ENCODE measurements around the gene OLA1. TPM values are rescaled to one million over a fixed set of nuclear protein-coding genes. Genes with fewer than 3 reads are reported as not detected.
"Not testable (repeated sequence)": the region's sequence is repeated elsewhere in the genome, so short reads cannot be mapped to it uniquely, and the experiment has no call there.

OLA1 gene
- total RNA-seq, 3 donors from 2014 or later = 56.0 to 73.7 (median 69.1) TPM

DNA sequence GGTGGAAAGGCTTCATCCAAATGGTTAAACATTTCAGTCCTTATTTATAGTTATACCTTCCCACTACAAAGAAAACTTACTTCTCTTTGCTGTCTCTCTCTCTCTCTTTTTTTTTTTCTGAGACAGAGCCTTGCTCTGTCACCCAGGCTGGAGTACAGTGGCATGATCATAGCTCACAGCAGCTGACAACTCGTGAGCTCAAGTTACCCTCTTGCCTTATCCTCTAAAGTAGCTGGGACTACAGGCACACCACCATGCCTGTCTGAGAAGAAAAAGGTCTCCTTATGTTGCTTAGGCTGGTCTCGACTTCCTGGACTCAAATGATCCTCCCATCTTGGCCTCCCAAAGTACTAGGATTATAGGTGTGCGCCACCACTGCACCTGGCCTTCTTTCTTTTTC lies 32.3 kb upstream of the OLA1 start:
- H3K4me1 ChIP-seq = no peaks in the 10 kb centered on the region
- intact Hi-C loops (cut with DNase I; ENCODE audit: low total_unique reads) = no loop called here
- H3K36me3 ChIP-seq = no peaks in the 10 kb centered on the region
- H3K27me3 ChIP-seq = no peaks in the 10 kb centered on the region
- H3K4me3 ChIP-seq = no peak overlapping the region
- no peaks in the 10 kb centered on the region for H3K9me3 ChIP-seq
- no peak overlapping the region for H3K27ac ChIP-seq
- no peak for DNase-seq (ENCODE audit: low spot score in 2 of 2)
- TF ChIP-seq POLR2AphosphoS5 (IDR thresholded peaks at IDR 0.05) (no peak), POLR2A (IDR thresholded peaks at IDR 0.05) (no peak)
- TF ChIP-seq, protein P1, sequence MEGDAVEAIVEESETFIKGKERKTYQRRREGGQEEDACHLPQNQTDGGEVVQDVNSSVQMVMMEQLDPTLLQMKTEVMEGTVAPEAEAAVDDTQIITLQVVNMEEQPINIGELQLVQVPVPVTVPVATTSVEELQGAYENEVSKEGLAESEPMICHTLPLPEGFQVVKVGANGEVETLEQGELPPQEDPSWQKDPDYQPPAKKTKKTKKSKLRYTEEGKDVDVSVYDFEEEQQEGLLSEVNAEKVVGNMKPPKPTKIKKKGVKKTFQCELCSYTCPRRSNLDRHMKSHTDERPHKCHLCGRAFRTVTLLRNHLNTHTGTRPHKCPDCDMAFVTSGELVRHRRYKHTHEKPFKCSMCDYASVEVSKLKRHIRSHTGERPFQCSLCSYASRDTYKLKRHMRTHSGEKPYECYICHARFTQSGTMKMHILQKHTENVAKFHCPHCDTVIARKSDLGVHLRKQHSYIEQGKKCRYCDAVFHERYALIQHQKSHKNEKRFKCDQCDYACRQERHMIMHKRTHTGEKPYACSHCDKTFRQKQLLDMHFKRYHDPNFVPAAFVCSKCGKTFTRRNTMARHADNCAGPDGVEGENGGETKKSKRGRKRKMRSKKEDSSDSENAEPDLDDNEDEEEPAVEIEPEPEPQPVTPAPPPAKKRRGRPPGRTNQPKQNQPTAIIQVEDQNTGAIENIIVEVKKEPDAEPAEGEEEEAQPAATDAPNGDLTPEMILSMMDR (IDR thresholded peaks at IDR 0.05) = no peak

- H3K27ac ChIP-seq; H3K27me3 ChIP-seq; DNase-seq (ENCODE audit: low spot score in 2 of 2); intact Hi-C loops (cut with DNase I; ENCODE audit: low total_unique reads); H3K9me3 ChIP-seq; H3K4me3 ChIP-seq; H3K36me3 ChIP-seq; H3K4me1 ChIP-seq: not testable (repeated sequence)
Observed at GRCh38 chr2:174270263-174270662, 21.9 kb upstream of the OLA1 start.

DNA sequence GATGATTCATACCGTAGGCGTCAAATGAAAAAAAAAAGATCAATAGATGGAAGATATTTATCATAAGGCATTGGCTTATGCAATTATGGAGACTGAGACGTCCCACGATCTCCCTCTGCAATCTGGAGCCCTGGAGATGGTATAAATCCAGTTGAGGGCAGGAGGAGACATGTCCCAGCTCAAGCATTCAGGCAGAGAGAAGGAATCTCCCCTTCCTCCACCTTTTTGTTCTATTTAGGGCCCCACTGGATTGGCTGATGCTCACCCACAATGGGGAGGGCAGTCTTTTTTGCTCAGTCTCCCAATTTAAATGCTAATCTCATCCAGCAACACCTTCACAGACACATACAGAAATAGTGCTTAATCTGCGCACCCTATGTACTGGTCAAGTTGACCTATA lies 18.0 kb upstream of the OLA1 start:
- Histone ChIP-seq H3K27ac (no peak overlapping the region), H3K4me1 (no peaks in the 10 kb centered on the region), H3K4me3 (no peak overlapping the region), H3K27me3 (no peaks in the 10 kb centered on the region), H3K9me3 (no peaks in the 10 kb centered on the region), H3K36me3 (no peaks in the 10 kb centered on the region)
- no peak for DNase-seq (ENCODE audit: low spot score in 2 of 2)
- TF ChIP-seq, protein P1 (IDR thresholded peaks at IDR 0.05) = no peak
- TF ChIP-seq POLR2AphosphoS5 (IDR thresholded peaks at IDR 0.05) (no peak), POLR2A (IDR thresholded peaks at IDR 0.05) (no peak)
- intact Hi-C loops (cut with DNase I; ENCODE audit: low total_unique reads) = no loop called here

- no peak for TF ChIP-seq POLR2A (IDR thresholded peaks at IDR 0.05)
- no peak for TF ChIP-seq POLR2AphosphoS5 (IDR thresholded peaks at IDR 0.05)
- TF ChIP-seq, protein P1 (IDR thresholded peaks at IDR 0.05) = no peak
- intact Hi-C loops (cut with DNase I; ENCODE audit: low total_unique reads) = no loop called here
- Histone ChIP-seq H3K4me3 (no peak overlapping the region), H3K27me3 (no peaks in the 10 kb centered on the region), H3K27ac (no peak overlapping the region), H3K36me3 (no peaks in the 10 kb centered on the region), H3K9me3 (no peaks in the 10 kb centered on the region), H3K4me1 (no peaks in the 10 kb centered on the region)
- DNase-seq (ENCODE audit: low spot score in 2 of 2) = no peak
Observed at GRCh38 chr2:174263997-174264396, 15.7 kb upstream of the OLA1 start.

GRCh38 chr2:174259981-174260380 lies 11.6 kb upstream of the OLA1 start:
- DNase-seq (ENCODE audit: low spot score in 2 of 2) = no peak

More at GRCh38 chr2:174259981-174260380, 11.6 kb upstream of the OLA1 start:
- TF ChIP-seq POLR2A (IDR thresholded peaks at IDR 0.05) (no peak), POLR2AphosphoS5 (IDR thresholded peaks at IDR 0.05) (no peak)
- TF ChIP-seq, protein P1 (IDR thresholded peaks at IDR 0.05) = no peak
- Histone ChIP-seq H3K4me1 (no peaks in the 10 kb centered on the region), H3K4me3 (no peak overlapping the region), H3K27ac (no peak overlapping the region), H3K36me3 (no peaks in the 10 kb centered on the region), H3K27me3 (no peaks in the 10 kb centered on the region), H3K9me3 (no peaks in the 10 kb centered on the region)
- intact Hi-C loops (cut with DNase I; ENCODE audit: low total_unique reads) = no loop called here

All from breast epithelium (tissue), 4 donors.